NCI-H2227 (cell line): Measurements from ENCODE around the gene ECE1.
"Not testable (repeated sequence)": the region's sequence is repeated elsewhere in the genome, so short reads cannot be mapped to it uniquely, and the experiment has no call there.

Source experiments
- DNase-seq: peaks from one replicate; lab custom pipeline; 2025; ENCODE audit not compliant: unreplicated experiment; lab: John Stamatoyannopoulos, UW

ECE1 gene

DNA sequence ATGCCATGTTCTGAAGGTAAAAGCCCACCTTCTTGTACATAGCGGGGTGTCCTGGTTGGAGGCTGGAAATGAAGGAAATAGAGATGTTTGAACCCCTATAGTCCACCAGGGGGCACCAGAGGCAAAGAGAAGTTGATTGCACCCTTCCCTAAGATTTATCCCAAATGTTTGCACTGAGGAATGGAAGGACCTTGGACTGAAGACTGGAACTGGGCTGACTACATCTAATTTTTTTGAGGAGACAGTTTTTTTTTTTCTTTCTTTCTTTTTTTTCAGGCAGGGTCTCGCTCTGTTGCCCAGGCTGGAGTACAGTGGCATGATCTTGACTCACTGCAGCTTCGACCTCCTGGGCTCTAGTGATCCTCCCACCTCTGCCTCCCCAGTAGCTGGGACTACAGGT, 58.2 kb downstream of the ECE1 start:
- DNase-seq, result peak; percentile 74

- DNase-seq, result no peak
Measured at GRCh38 chr1:21229246-21230000, 60.8 kb downstream of the ECE1 start.

DNA sequence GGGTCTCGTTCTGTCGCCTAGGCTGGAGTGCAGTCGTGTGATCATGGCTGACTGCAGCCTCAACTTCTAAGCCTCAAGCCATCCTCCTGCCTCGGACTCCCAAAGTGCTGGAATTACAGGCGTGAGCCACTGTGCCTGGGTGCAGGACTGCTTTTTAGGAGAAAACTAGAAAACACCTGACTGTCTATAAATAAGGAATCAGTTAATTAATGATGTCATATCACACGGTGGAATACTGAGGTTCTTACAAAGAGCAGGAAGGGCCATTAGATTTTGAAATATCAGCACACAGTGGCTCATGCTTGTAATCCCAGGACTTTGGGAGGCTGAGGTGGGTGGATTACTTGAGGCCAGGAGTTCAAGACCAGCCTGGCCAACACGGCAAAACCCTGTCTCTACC, 62.0 kb downstream of the ECE1 start:
- not testable (repeated sequence) for DNase-seq

DNA sequence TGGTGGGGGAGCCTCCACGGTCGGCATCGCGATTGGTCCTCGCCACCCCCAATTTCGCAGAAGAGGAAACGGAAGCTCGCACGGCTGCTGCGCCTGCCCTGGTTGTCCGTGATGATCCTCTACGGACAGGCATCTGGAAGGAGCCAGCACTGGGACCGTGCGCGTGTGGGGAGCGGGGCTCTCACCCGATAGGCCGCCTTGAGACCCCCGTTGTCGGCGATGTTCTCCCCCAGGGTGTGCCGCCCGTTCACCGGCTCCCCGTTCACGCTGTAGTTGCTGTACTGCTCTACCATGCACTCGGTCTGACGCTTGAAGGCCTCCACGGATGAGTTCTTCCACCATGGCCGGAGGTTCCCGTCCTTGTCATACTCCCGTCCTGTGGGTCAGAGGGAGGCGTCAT, 65.2 kb downstream of the ECE1 start:
- no peak for DNase-seq

- no peak for DNase-seq
Measured at GRCh38 chr1:21220815-21221214, 69.4 kb downstream of the ECE1 start.

- no peak for DNase-seq
Measured at GRCh38 chr1:21219674-21220073, 70.6 kb downstream of the ECE1 start.

DNA sequence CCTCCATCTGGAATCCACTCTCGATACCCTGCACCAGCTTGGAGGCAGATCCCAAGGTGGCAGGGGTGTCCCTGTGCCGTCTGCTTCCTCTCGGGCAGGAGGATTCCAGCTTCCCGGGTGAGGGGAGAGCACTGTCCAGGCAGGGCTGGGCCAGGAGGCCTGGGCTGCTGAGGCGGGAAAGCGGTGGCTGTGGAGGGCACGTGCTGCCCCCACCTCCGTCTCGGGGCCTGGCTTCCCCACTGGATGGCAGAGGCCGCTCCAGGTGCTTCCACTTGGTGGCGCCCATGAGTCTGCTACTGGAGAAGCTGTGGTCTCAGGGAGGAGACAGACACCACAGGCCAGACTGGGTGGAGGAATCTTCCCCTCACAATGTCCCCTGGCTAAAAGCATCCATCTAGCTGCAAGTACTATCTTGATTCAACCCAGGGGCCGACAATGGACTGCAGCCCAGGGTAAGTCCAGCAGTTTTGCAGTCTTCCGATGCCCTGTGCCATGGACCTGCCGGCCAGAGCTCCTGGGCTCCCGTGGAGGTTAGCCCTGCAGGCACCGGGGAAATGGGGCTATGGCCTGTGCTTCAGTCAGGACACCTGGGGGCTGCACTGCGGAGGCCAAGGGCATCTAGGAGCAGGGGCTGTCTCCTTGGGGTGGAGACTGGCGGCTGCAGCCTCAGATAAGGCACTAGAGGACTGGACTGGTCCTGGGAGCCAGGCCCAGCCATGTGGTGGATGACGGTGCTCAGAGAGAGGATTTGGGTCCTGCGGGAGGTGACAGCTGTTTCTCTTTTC, 72.3 kb downstream of the ECE1 start:
- DNase-seq, result peak; percentile 41

DNA sequence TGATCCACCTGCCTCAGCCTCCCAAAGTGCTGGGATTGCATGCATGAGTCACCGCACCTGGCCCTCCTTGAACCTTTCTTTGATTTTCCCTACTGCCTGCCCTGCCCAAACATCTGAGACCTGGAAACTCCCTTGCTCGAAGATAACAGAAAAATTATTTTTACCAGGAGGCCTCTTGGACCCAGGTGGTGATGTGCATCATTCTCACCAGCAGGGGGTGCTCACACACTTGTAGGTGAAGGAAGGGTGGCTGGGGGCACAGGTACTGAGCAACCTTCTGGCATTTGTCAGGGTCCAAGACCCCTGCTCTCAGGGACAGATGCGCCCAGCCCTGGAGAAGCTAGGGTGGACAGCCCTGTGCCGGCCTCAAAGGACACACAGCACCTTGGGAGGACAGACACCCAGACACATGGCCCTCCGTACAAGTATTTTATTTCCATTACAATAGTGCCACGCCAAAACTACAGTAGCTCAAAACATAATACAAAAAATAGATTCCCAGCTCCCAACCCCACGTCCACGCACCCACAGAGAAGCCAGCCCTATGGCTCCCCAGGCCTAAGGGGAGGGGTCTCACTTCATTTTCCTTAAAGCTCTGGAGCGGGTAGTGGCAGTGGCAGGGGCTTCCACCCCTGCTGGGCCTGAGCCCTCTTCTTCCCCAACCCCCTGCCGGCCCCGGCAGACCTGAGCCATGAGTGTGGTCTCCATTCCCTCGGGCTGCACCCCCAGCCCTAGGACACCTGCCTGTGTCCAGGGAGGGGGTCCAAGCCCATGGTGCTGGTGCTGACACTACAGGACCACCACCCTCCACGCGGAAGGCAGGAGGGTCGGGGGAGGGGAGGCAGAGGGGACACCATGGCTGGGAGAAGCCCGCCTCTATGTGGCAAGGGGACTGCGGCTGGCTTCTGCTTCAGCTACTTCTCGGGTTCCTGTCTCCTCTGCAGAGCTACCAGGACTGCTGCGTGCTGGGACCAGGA, 73.1 kb downstream of the ECE1 start:
- DNase-seq, result peak; percentile 71

GRCh38 chr1:21212126-21212525, 78.1 kb downstream of the ECE1 start:
- no peak for DNase-seq

DNA sequence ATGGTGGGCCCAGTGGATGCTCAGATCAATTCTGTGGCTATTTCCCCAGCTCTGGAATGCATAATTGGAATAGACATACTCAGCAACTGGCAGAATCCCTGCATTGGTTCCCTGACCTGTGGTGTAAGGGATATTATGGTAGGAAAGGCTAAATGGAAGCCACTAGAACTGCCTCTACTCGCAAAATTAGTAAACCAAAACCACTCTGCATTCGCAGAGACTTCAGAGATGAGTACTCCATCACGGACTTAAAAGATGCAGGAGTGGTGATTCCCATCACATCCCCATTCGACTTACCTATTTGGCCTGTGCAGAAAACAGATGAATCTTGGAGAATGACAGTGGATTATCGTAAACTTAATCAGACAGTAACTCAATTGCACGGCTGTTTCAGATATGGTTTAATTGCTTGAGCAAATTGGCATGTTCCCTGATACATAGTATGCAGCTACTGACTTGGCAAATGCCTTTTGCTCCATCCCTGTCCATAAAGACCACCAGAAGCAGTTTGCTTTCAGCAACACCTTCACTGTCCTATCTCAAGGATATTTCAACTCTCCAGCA, 82.0 kb downstream of the ECE1 start:
- DNase-seq, result not testable (repeated sequence)

GRCh38 chr1:21206117-21206516, 84.1 kb downstream of the ECE1 start:
- DNase-seq, result peak; percentile 23

- no peak for DNase-seq
Measured at GRCh38 chr1:21205416-21205815, 84.8 kb downstream of the ECE1 start.

DNA sequence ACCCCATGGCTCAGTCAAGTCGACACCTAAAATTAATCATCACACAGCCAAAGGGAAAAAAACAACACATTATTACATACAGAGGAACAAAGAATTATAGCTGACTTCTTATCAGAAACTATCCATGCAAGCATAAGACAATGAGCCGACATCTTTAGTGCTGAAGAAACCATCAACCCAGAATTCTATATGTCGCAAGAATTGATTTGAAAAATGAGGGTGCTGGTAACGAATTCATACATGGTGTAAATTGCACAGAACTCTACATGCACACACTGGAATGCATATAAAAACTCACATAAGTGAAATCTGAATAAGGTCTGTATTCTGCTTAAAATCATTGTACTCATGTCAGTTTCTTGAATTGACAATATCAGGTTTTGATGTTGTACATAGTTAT, 88.6 kb downstream of the ECE1 start:
- DNase-seq, result no peak

GRCh38 chr1:21201238-21201637, 89.0 kb downstream of the ECE1 start:
- DNase-seq, result not testable (repeated sequence)

DNA sequence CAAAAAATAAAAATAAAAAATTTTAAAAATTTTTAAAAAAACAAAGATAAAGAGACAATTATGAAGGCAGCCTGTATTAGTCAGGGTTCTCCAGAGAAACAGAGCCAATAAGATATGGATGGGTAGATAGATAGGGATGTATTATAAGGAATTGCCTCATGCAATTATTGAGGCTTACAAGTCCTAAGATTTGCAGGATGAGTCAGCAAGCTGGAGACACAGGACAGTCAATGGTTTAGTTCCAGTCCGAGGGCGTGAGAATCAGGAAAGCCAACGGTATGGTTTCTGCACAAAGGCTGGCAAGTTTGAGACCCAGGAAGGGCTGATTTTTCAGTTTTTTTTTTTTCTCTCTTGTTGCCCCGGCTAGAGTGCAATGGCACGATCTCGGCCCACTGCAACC, 89.5 kb downstream of the ECE1 start:
- DNase-seq, result no peak

GRCh38 chr1:21198929-21199328, 91.3 kb downstream of the ECE1 start:
- DNase-seq, result no peak

DNA sequence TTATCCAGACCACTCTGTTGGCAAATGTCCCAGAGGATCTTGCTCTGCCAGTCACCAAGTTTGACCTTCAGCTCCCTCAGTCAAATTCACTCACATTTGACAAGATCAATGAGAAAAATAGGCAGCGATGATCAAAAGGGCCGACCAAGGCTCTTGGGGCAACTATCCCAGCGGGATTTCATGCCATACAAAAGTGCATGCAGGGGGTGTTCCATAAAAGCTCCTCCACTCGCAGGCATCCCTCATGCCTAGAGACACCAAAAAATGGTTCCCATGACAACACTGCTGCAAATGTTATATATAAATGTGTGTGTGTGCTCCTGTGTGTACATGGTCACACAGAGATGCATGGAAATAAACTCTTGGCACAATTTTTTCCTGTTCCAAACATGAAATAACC, 97.4 kb downstream of the ECE1 start:
- peak; percentile 33 for DNase-seq

- no peak for DNase-seq
Measured at GRCh38 chr1:21192284-21192683, 98.0 kb downstream of the ECE1 start.

DNA sequence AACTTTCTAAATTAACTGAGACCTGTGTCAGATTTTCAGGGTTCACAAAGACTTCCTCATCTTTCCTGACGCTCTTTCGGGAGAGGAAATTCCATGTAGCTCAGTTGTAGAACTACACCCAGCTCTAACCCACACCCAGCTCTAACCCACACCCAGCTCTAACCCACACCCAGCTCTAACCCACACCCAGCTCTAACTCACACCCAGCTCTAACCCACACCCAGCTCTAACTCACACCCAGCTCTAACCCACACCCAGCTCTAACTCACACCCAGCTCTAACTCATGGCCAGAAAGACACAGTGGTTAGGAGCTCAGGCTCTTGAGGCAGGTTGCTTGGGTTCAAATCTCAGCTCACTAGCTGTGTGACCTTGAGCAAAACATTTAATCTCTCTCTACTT, 99.5 kb downstream of the ECE1 start:
- not testable (repeated sequence) for DNase-seq

- no peak for DNase-seq
Measured at GRCh38 chr1:21189906-21190500, 100.3 kb downstream of the ECE1 start.

GRCh38 chr1:21189421-21189820, 100.8 kb downstream of the ECE1 start:
- no peak for DNase-seq
